HG02973 (cell line): ENCODE results near the gene LYST.
"Not testable (repeated sequence)": the region's sequence is repeated elsewhere in the genome, so short reads cannot be mapped to it uniquely, and the experiment has no call there.

ENCODE experiments used
- ATAC-seq: cut with Tn5 transposase; IDR thresholded peaks from one replicate; pipeline ENCODE4 v1.9.1; 2021; ENCODE audit warnings: moderate library complexity; ENCODE audit not compliant: unreplicated experiment

The LYST gene

DNA sequence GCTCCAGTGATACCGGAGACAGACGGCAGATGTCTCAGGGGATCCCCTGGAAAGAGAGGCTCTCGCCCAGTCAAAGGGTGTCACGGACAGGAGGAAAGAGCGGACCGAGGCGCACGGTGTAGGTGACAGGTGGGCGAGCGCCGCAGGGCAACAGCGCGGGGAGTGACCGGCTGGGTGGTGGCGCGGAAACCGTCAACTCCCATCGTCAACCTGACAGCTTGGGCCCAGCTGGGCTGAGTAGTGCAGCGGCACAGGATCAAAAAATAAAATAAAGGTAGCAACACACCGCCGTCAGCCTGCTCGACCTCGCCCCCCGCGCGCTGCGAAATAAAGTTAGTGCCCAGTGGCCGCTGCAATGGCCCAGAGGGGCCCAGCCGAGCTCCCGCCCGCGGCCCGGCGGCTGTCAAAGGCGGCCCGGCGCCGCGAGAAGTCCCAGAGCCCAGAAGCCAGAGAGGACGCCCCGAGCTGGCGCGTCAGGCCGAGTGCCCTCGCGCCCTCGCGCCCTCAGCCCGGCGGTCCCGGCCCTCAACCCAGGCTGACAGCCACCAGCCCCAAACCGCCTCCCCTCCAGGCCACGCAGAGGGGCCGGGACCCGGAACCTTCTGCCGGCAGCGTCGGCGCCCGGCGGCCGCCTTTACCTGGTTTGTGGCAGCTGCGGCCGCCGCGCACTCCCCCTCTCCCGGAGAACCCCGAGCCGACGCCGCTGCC lies at the start of gene LYST:
Gene LYST, minus strand, starts transcription at position 702 of the 708 bp plus-strand sequence. CDS start 36,489 bp downstream, outside the sequence.
- ATAC-seq: peak; percentile 48

DNA sequence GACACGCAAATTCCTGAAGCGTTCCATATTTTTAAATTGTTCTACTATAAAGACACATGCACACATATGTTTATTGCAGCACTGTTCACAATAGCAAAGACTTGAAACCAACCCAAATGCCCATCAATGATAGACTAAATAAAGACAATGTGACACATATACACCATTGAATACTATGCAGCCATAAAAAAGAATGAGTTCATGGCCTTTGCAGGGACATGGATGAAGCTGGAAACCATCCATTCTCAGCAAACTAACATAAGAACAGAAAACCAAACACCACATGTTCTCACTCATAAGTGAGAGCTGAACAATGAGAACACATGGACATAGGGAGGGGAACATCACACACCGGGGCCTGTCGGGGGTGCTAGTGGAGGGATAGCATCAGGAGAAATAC lies 48.8 kb upstream of the LYST start:
- ATAC-seq: not testable (repeated sequence)

- no peak for ATAC-seq
Observed at GRCh38 chr1:235913311-235913710, 46.6 kb upstream of the LYST start.

DNA sequence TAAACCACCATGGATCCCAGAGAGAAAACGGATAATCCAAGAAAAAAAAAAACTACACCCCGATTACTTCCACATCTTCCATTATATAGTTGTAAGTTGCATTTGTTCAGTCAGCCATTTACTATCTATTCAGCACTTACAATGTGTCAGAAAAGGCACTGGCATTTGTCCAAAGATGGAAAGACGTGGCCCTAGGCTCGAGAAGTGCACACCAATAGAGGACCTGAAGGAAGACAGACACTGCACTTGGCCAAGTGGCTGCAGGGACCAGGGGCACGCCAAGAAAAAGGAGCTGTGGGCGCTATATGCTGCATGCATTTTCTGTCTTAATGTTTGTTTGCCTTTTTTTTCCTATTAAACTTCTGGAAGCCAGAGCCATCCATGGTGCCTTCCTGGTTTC lies 45.2 kb upstream of the LYST start:
- no peak for ATAC-seq

DNA sequence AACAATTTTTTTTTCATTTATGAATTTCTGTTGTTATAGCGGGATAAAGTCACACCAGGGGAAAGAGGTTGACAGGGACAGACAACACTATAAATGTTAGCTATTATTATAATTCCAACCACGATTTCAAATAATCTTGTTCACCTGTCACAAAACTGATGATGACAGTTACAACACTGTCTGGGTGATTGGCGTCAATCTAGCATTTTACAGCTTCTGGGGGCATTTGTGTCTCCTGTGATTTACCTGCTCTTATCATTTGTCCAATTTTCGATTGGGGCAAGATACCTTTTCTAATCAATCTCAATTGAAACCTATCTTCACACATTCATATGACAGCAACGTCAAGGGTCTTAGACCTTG lies 44.6 kb upstream of the LYST start:
- ATAC-seq: no peak

- no peak for ATAC-seq
Observed at GRCh38 chr1:235910357-235911299, 43.9 kb upstream of the LYST start.

DNA sequence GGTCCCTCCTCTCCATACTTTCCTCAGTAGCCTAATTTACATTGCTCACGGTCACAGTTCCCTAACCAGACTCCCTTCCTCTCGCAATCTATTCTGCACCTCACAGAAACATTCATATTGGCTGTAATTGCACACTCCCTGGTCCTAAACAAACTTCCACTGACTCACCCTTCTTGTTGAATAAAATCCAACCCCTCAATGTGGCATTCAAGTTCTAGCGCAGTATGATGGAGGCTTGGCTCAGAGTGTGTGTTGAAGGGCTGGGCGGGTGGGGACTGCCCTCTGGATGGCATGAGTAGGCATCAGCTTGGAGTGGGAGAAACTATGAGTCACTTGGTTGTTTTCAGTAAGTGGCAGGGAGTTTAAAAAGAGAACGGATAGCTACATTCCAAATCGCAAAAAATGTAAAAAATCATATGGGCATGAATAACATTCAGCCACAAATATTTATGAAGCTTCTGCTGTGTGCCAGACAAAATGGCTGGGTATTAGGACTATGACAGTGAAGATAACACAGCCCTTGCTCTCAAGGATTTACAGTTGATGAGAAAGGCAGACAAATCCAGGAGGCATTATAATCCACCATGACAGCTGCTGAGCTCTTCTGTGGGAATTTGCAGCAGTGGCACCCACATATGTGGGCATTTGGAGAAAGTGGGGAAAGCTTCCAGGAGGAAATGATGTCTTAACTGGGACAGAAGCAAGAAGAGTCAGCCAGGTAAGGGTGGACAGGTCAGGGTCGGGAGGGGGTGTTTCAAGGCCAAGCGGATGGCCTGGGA lies 42.2 kb upstream of the LYST start:
- ATAC-seq: no peak

GRCh38 chr1:235907897-235908240 lies 41.2 kb upstream of the LYST start:
- ATAC-seq: no peak

DNA sequence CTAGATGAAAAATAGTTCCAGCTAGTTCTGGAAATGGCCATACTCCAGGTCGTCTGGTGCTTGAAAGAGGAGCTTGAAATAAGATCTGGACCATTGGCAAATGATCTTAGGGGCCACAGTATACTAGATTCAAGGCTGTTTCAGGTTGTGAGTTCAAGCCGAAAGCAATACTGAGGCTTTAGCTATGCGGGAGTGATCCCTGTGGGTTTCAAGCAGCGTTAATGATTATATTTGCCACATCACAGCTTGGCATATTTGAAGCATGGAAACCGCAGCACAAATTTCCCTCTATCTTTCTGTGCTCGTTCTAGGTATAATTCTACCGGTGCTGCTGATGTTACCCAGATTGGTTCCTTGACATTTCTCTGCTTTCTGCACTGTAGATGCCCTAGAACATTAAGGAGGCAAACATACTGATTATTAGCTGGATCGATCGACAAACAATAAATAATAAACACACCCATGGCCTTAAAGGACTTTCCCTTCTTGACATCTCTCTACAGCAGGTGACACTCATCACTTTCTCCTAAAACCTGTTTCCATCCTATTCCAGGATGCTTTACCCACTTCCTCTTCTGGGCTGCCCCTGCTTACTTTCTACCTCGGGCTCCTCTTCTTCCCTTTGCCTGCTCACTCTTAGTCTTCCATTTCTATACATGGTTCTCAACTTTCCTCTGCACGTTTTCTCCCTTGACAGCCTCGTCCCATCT lies 40.6 kb upstream of the LYST start:
- no peak for ATAC-seq

- ATAC-seq: no peak
Observed at GRCh38 chr1:235906436-235906835, 39.7 kb upstream of the LYST start.

- ATAC-seq: not testable (repeated sequence)
Observed at GRCh38 chr1:235903809-235904208, 37.1 kb upstream of the LYST start.

DNA sequence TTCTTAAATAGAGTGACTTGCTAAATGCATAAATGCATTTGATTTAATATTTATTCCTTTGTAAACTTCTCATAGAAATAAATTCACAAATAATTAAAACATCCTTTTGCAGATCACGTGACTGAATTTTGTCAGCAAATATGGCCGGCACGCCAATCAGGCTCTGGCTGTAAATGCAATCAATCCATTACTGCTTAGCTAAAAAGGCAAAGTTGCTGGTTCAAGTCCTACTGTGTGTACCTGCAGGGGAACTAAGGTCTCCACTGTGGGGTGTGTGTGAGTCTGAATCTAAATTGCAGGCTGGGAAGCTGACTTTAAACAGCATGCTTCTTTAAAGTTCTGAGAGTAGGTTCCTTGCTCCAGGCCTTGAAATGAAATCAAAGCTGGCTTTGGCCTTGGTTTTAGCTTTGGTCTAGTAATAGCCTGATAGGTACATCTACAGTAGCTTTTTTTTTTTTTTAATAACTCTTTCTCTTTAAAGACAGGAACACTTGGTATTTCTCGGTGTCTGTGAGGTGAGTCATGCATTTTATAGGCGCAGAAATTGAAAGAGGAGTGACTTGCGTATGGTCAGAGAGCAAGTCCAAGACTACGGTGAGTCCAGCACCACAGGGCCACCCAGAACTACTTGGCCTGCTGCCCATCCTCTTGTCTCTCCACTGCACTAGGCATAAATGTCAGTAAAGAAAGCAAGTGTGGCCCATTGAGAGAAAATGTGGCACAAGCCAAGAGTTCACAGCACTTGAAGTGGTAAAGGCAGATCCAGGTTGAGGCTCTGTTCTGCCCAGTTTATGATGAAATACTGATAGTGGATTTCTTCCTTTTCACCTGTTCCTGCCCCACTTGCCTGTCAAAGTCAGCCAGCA lies 36.2 kb upstream of the LYST start:
- ATAC-seq: no peak

DNA sequence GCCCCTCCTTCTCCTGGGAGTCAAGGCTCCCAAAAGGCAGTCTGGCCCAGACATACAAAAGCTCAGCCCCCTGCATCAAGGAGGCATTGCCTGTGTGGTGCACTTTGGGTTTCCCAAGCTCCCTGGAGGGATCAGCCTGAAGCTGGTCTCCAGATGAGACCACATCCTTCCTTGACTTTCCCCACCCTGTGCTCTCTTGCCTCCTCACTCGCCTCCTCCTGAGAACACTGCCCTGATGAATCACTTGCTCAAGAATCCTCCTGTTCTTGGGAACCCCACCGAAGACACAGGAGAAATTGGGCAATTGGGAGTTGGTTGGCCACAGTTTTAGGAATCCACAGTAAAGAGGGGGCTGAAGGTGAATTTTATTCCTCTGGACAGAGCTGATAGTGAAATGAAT lies 34.8 kb upstream of the LYST start:
- no peak for ATAC-seq

GRCh38 chr1:235898126-235898525 lies 31.4 kb upstream of the LYST start:
- ATAC-seq: no peak

DNA sequence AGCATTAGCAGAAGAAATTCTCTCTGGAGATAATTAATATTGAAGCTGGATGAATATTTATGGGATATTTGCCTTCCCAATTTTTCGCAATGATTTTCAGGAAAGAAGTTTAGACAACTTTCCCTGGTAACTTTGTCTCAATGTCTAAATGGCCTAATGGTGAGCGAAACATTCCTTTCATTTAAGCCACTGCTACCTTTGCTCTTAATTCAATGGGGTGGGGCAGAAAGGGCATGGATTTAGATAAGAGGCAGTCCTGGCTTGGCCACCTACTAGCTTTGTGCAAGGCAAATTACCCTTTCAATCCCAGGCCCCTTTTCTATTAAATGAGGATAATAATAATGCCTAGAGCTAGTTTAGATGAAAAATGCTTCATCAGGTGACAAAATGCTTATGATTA lies 27.1 kb upstream of the LYST start:
- no peak for ATAC-seq

GRCh38 chr1:235892734-235893413 lies 26.2 kb upstream of the LYST start:
- ATAC-seq: no peak

DNA sequence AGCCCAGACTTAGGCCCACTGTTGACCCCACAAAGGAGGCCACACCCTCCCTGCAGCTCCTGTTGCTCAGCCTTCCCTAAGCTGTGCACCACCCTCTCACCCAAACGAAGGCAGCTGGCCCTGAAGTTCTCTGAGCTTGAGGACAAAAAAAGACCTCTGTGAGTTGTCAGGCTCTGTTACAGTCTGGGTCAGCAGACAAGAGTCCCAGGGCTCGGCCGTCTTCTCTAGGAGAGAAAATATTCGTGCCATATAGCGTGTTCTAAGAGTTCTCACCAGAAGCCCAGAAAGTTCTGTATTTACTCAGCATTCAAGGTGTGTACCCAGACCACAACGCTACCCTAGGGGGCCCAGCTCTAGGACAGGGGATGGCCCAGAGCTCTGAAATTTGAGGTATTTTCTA lies 25.5 kb upstream of the LYST start:
- peak; percentile 39 for ATAC-seq

GRCh38 chr1:235888119-235888643 lies 21.5 kb upstream of the LYST start:
- peak; percentile 78 for ATAC-seq

GRCh38 chr1:235887676-235888075 lies 21.0 kb upstream of the LYST start:
- ATAC-seq: no peak
